H9 (cell line): ENCODE measurements around the gene FAM3D. TPM values are rescaled to one million over a fixed set of nuclear protein-coding genes. Genes with fewer than 3 reads are reported as not detected.

Experiments
- DNase-seq: peaks from one replicate; pipeline ENCODE4 v3.0.0-alpha.2; 2017
- H2AFZ ChIP-seq: one replicate; pipeline ENCODE4 v1.6.1; 2013; ENCODE audit warnings: mild to moderate bottlenecking, low read length, control low read depth, moderate library complexity
- H2AK5ac ChIP-seq: 2 replicates; pipeline ENCODE4 v1.6.1; 2013; ENCODE audit warnings: low read length, control low read depth, mixed read lengths; ENCODE audit not compliant: insufficient read length
- H2BK120ac ChIP-seq: one replicate; pipeline ENCODE4 v1.6.1; 2013; ENCODE audit warnings: low read depth, mild to moderate bottlenecking, low read length, control low read depth, inconsistent platforms; ENCODE audit not compliant: poor library complexity, severe bottlenecking
- H2BK12ac ChIP-seq: 2 replicates; pipeline ENCODE4 v1.6.1; 2013; ENCODE audit warnings: low read length, control low read depth, mixed read lengths, low read depth; ENCODE audit not compliant: insufficient read length
- H2BK15ac ChIP-seq: 2 replicates; pipeline ENCODE4 v1.6.1; 2013; ENCODE audit warnings: low read depth, low read length, control low read depth
- H2BK20ac ChIP-seq: one replicate; pipeline ENCODE4 v1.6.1; 2013; ENCODE audit warnings: low read depth, mild to moderate bottlenecking, low read length, control low read depth, inconsistent platforms; ENCODE audit not compliant: poor library complexity, severe bottlenecking
- H2BK5ac ChIP-seq: 2 replicates; pipeline ENCODE4 v1.6.1; 2013; ENCODE audit warnings: low read length, control low read depth, mixed read lengths; ENCODE audit not compliant: insufficient read length
- H3K14ac ChIP-seq: 2 replicates; pipeline ENCODE4 v1.6.1; 2013; ENCODE audit warnings: low read length, control low read depth; ENCODE audit not compliant: insufficient read depth
- H3K18ac ChIP-seq: 2 replicates; pipeline ENCODE4 v1.6.1; 2013; ENCODE audit warnings: low read depth, mild to moderate bottlenecking, mixed read lengths, low read length, control low read depth; ENCODE audit not compliant: insufficient read length
- H3K23ac ChIP-seq: 2 replicates; pipeline ENCODE4 v1.6.1; 2013; ENCODE audit warnings: low read length, control low read depth, mixed read lengths, low read depth; ENCODE audit not compliant: insufficient read length
- H3K23me2 ChIP-seq: 2 replicates; pipeline ENCODE4 v1.6.1; 2013; ENCODE audit warnings: low read depth, mild to moderate bottlenecking, mixed read lengths, low read length, control low read depth; ENCODE audit not compliant: insufficient read length, poor library complexity, severe bottlenecking
- H3K27ac ChIP-seq: 2 replicates; pipeline ENCODE4 v1.5.1; 2013; ENCODE audit warnings: low read length, control low read depth, mixed read lengths, low read depth; ENCODE audit not compliant: insufficient read length
- H3K27me3 ChIP-seq: 2 replicates; pipeline ENCODE4 v1.6.1; 2013; ENCODE audit warnings: low read length, control low read depth, inconsistent platforms; ENCODE audit not compliant: insufficient read depth
- H3K4ac ChIP-seq: 2 replicates; pipeline ENCODE4 v1.6.1; 2013; ENCODE audit warnings: low read depth, mild to moderate bottlenecking, control low read depth, inconsistent platforms, low read length, moderate library complexity
- H3K4me1 ChIP-seq: 2 replicates; pipeline ENCODE4 v1.6.1; 2013; ENCODE audit warnings: low read length, control low read depth, inconsistent platforms; ENCODE audit not compliant: insufficient read depth
- H3K4me2 ChIP-seq: 2 replicates; pipeline ENCODE4 v1.6.1; 2013; ENCODE audit warnings: low read length, control low read depth, mixed read lengths; ENCODE audit not compliant: insufficient read length, insufficient read depth
- H3K56ac ChIP-seq: 2 replicates; pipeline ENCODE4 v1.6.1; 2013; ENCODE audit warnings: low read depth, mild to moderate bottlenecking, mixed read lengths, low read length, control low read depth; ENCODE audit not compliant: insufficient read length
- H3K79me1 ChIP-seq: 2 replicates; pipeline ENCODE4 v1.6.1; 2013; ENCODE audit warnings: low read depth, mild to moderate bottlenecking, moderate library complexity, low read length, control low read depth, inconsistent platforms; ENCODE audit not compliant: insufficient read depth, poor library complexity, severe bottlenecking
- H3K79me2 ChIP-seq: 2 replicates; pipeline ENCODE4 v1.6.1; 2013; ENCODE audit warnings: low read length, control low read depth, inconsistent platforms; ENCODE audit not compliant: insufficient read depth
- H3K9ac ChIP-seq: 2 replicates; pipeline ENCODE4 v1.6.1; 2013; ENCODE audit warnings: low read length, control low read depth, mixed read lengths; ENCODE audit not compliant: insufficient read length; ENCODE audit errors: extremely low read depth
- H3K9me3 ChIP-seq: one replicate; pipeline ENCODE4 v1.6.1; 2013; ENCODE audit warnings: low read depth, low read length, inconsistent platforms; ENCODE audit not compliant: control insufficient read depth
- H3T11ph ChIP-seq: one replicate; pipeline ENCODE4 v1.6.1; 2013; ENCODE audit warnings: mild to moderate bottlenecking, low read length, control low read depth, inconsistent platforms
- H4K20me1 ChIP-seq: one replicate; pipeline ENCODE4 v1.6.1; 2013; ENCODE audit not compliant: control insufficient read depth, insufficient read length, insufficient read depth
- H4K5ac ChIP-seq: 2 replicates; pipeline ENCODE4 v1.6.1; 2013; ENCODE audit warnings: low read depth, mild to moderate bottlenecking, mixed read lengths, low read length, control low read depth; ENCODE audit not compliant: insufficient read length
- H4K8ac ChIP-seq: replicated peaks from 2 replicates; pipeline ENCODE4 v1.6.1; 2013; ENCODE audit warnings: low read length, control low read depth, mixed read lengths, low read depth; ENCODE audit not compliant: insufficient read length
- H4K91ac ChIP-seq: 2 replicates; pipeline ENCODE4 v1.6.1; 2013; ENCODE audit warnings: low read depth, mild to moderate bottlenecking, moderate library complexity, mixed read lengths, low read length, control low read depth; ENCODE audit not compliant: insufficient read length
- H3K27ac Mint-ChIP-seq, 3 experiments: 2 replicates in 2 of 3; 3 replicates in 1 of 3; pipeline ENCODE4 v1.8.0; 2020 to 2021; ENCODE audit warnings: mixed read lengths in 3 of 3, mild to moderate bottlenecking in 1 of 3, moderate library complexity in 1 of 3
- H3K27me3 Mint-ChIP-seq: 2 replicates; pipeline ENCODE4 v1.8.0; 2021; ENCODE audit warnings: low read depth, mild to moderate bottlenecking, moderate library complexity, mixed read lengths
- H3K36me3 Mint-ChIP-seq, 3 experiments: 2 replicates in 2 of 3; 3 replicates in 1 of 3; pipeline ENCODE4 v1.8.0; 2020 to 2021; ENCODE audit warnings: low read depth in 3 of 3, mixed read lengths in 3 of 3; ENCODE audit not compliant: insufficient read depth in 1 of 3
- H3K4me1 Mint-ChIP-seq, 2 experiments: 2 replicates each; pipeline ENCODE4 v1.8.0; 2020; ENCODE audit warnings: mixed read lengths in 2 of 2
- H3K4me3 Mint-ChIP-seq, 2 experiments: 2 replicates in 1 of 2; 3 replicates in 1 of 2; pipeline ENCODE4 v1.8.0; 2020 to 2021; ENCODE audit warnings: mild to moderate bottlenecking in 2 of 2, mixed read lengths in 2 of 2, moderate library complexity in 1 of 2
- H3K9me3 Mint-ChIP-seq, 2 experiments: 2 replicates in 1 of 2; 3 replicates in 1 of 2; pipeline ENCODE4 v1.8.0; 2020; ENCODE audit warnings: mild to moderate bottlenecking in 2 of 2, mixed read lengths in 2 of 2, moderate library complexity in 1 of 2
- WGBS: extraction: QIAGEN DNeasy Blood & Tissue Kit; methylation state at CpG from one replicate; pipeline ENCODE4 v1.1.7; 2013; ENCODE audit warnings: missing lambda C conversion rate, low lambda C conversion rate, mixed read lengths; ENCODE audit not compliant: insufficient read length; ENCODE audit errors: extremely low coverage; 5-methylcytosine and 5-hydroxymethylcytosine counted together
- total RNA-seq: library from RNA; stranded (reverse); gene quantifications from 2 replicates; pipeline ENCODE4 v1.2.1, GENCODE V29; 2021
- TF ChIP-seq, protein P1 (sequence below): fragments of 200-600 bp; sonication (generic); conservative IDR thresholded peaks from 3 replicates; pipeline ENCODE4 v1.8.0; 2021; ENCODE audit warnings: antibody characterized with exemption, mild to moderate bottlenecking

The FAM3D gene
- total RNA-seq, 1 experiment from 2014 or later = not detected

DNA sequence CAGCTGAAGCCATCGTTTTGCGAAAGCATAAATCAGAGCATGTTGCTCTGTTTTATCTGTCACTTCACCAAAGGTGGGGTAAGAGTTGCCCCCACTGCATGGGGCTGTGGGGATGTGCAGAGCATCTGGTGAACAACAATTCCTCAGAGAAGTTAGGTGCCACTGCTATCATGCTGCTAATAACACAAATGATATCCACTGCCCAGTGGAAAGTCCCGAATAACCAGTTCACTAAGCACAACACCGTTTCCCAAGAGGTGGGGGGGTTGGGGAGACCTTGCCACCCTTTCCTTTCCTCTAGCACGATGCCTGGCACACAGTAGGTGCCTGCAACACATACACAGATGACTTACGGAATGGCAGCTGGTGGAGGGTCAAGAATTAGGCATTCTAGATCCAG is 38.6 kb downstream of the FAM3D start:
- Histone ChIP-seq H3K14ac (no peak overlapping the region), H3K79me1 (no peaks in the 10 kb centered on the region), H2BK120ac (no peak overlapping the region), H3K79me2 (no peaks in the 10 kb centered on the region), H4K20me1 (no peaks in the 10 kb centered on the region), H2BK5ac (no peak overlapping the region), H2BK15ac (no peak overlapping the region), H2BK12ac (no peak overlapping the region), H4K8ac (no peak overlapping the region), H4K91ac (no peak overlapping the region), H3K23ac (no peak overlapping the region), H2BK20ac (no peak overlapping the region), H3K4me2 (no peak overlapping the region), H4K5ac (no peak overlapping the region), H3K4me1 (no peaks in the 10 kb centered on the region), H3K18ac (no peak overlapping the region), H3K9me3 (no peaks in the 10 kb centered on the region), H2AFZ (no peak overlapping the region), H3K27ac (no peak overlapping the region), H3K56ac (no peak overlapping the region), H3K9ac (no peak overlapping the region), H2AK5ac (no peak overlapping the region), H3K27me3 (no peaks in the 10 kb centered on the region; the same call in 1 of the 2 replicates), H3T11ph (no peak overlapping the region), H3K4ac (no peak overlapping the region), H3K23me2 (no peaks in the 10 kb centered on the region)
- no CpG with 5 or more reads among the region's 6 CpGs for WGBS
- H3K27ac Mint-ChIP-seq = no peak overlapping the region
- TF ChIP-seq, protein P1, sequence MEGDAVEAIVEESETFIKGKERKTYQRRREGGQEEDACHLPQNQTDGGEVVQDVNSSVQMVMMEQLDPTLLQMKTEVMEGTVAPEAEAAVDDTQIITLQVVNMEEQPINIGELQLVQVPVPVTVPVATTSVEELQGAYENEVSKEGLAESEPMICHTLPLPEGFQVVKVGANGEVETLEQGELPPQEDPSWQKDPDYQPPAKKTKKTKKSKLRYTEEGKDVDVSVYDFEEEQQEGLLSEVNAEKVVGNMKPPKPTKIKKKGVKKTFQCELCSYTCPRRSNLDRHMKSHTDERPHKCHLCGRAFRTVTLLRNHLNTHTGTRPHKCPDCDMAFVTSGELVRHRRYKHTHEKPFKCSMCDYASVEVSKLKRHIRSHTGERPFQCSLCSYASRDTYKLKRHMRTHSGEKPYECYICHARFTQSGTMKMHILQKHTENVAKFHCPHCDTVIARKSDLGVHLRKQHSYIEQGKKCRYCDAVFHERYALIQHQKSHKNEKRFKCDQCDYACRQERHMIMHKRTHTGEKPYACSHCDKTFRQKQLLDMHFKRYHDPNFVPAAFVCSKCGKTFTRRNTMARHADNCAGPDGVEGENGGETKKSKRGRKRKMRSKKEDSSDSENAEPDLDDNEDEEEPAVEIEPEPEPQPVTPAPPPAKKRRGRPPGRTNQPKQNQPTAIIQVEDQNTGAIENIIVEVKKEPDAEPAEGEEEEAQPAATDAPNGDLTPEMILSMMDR = no peak
- no peaks in the 10 kb centered on the region for H3K9me3 Mint-ChIP-seq
- H3K27me3 Mint-ChIP-seq = peaks cover 31% of the 10 kb centered on the region
- no peaks in the 10 kb centered on the region for H3K36me3 Mint-ChIP-seq
- no peak overlapping the region for H3K4me3 Mint-ChIP-seq
- H3K4me1 Mint-ChIP-seq = peaks cover 0 to 4% of the 10 kb centered on the region in 2 experiments; a peak in 1 of 4 replicates
- no peak for DNase-seq
